K562 (cell line): ENCODE measurements around the gene UNC45B. TPM values are rescaled to one million over a fixed set of nuclear protein-coding genes. Genes with fewer than 3 reads are reported as not detected.

Experiments used
- ATAC-seq: fragments of 200-7000 bp; cut with Tn5 transposase; 3 replicates; pipeline ENCODE4 v1.9.1; 2020; ENCODE audit warnings: moderate library complexity
- BruUV-seq: library from RNA; stranded (reverse); fragments of 400-500 nt; replicated peaks from 2 replicates; lab custom pipeline; 2021; lab: Mats Ljungman, UMichigan
- CTCF ChIA-PET: fragments of 300-600 bp; formaldehyde crosslinking; extraction: SDS; loops from one replicate; lab custom pipeline; 2021; ENCODE audit warnings: low intra/inter-chr PET ratio; lab: Yijun Ruan, JAX
- POLR2A ChIA-PET: fragments of 300-600, 350-650 bp; sonication (Branson Sonifier 250); formaldehyde crosslinking; extraction: SDS; loops from one replicate; lab custom pipeline; 2021; ENCODE audit warnings: antibody characterized with exemption, inconsistent platforms; lab: Yijun Ruan, JAX
- DNase-seq, 4 experiments: peaks; one replicate each; pipeline versions ENCODE4 v3.0.0 to v3.0.0-alpha.2; 2011 to 2018; ENCODE audit warnings: low spot score in 3 of 4, mixed read lengths in 3 of 4; ENCODE audit errors: extremely low read depth in 1 of 4
- FAIRE-seq: peaks from 2 replicates; lab custom pipeline; 2011; peaks lifted over from hg19 to GRCh38; lab: Jason Lieb, UNC
- H2AFZ ChIP-seq: 2 replicates; pipeline ENCODE4 v1.6.0; 2011; ENCODE audit warnings: low read depth, low read length, control low read depth, inconsistent platforms
- H3K27ac ChIP-seq: fragments of 200-600 bp; 3 replicates; pipeline ENCODE4 v1.8.0; 2011; ENCODE audit warnings: low read depth, mild to moderate bottlenecking, control low read depth, inconsistent platforms, low read length, moderate library complexity, mixed read lengths; ENCODE audit errors: extremely low read depth
- H3K27me3 ChIP-seq, 2 experiments: fragments of 300-600 bp in 1 of 2; 2 replicates in 1 of 2; 3 replicates in 1 of 2; pipeline versions ENCODE4 v1.6.0 to v1.8.0; 2011; ENCODE audit warnings: inconsistent platforms in 2 of 2, low read length in 2 of 2, mild to moderate bottlenecking in 1 of 2, mixed read lengths in 1 of 2, moderate library complexity in 1 of 2; ENCODE audit not compliant: control insufficient read depth in 2 of 2, insufficient read depth in 2 of 2
- H3K36me3 ChIP-seq: fragments of 300-600 bp; 3 replicates; pipeline ENCODE4 v1.8.0; 2011; ENCODE audit warnings: mild to moderate bottlenecking, low read length, inconsistent platforms; ENCODE audit not compliant: control insufficient read depth, insufficient read depth
- H3K4me1 ChIP-seq, 2 experiments: fragments of 200-600 bp in 1 of 2; replicated peaks in 1 of 2; 2 replicates in 1 of 2; 3 replicates in 1 of 2; pipeline versions ENCODE4 v1.5.1 to v1.8.0; 2011; ENCODE audit warnings: inconsistent platforms in 2 of 2, low read length in 2 of 2, mild to moderate bottlenecking in 1 of 2, mixed read lengths in 1 of 2, moderate library complexity in 1 of 2; ENCODE audit not compliant: control insufficient read depth in 2 of 2, insufficient read depth in 2 of 2
- H3K4me2 ChIP-seq: 2 replicates; pipeline ENCODE4 v1.6.1; 2011; ENCODE audit warnings: low read length, control low read depth, inconsistent platforms, mixed read lengths; ENCODE audit not compliant: insufficient read depth
- H3K4me3 ChIP-seq: fragments of 200-600 bp; sonication (generic), shearing (Covaris generic); 2 replicates; pipeline ENCODE4 v1.5.1; 2016; ENCODE audit warnings: control low read depth, inconsistent platforms
- H3K79me2 ChIP-seq: fragments of 200-600 bp; 3 replicates; pipeline ENCODE4 v1.8.0; 2011; ENCODE audit warnings: low read length, inconsistent platforms; ENCODE audit not compliant: control insufficient read depth, insufficient read depth
- H3K9ac ChIP-seq, 2 experiments: 2 replicates each; pipeline versions ENCODE4 v1.6.0 to v1.6.1; 2011; ENCODE audit warnings: low read depth in 2 of 2, low read length in 2 of 2, control low read depth in 1 of 2, inconsistent platforms in 1 of 2, mild to moderate bottlenecking in 1 of 2, mixed read lengths in 1 of 2; ENCODE audit not compliant: insufficient read depth in 1 of 2
- H3K9me1 ChIP-seq: one replicate; pipeline ENCODE4 v1.6.0; 2011; ENCODE audit warnings: inconsistent platforms, mild to moderate bottlenecking, low read length, moderate library complexity; ENCODE audit not compliant: control insufficient read depth, insufficient read depth
- H3K9me3 ChIP-seq: replicated peaks from 2 replicates; pipeline ENCODE4 v1.5.1; 2011; ENCODE audit warnings: low read depth, low read length, inconsistent platforms; ENCODE audit not compliant: control insufficient read depth, insufficient read depth
- H4K20me1 ChIP-seq: replicated peaks from 2 replicates; pipeline ENCODE4 v1.6.1; 2011; ENCODE audit warnings: low read length, inconsistent platforms, mixed read lengths; ENCODE audit not compliant: control insufficient read depth, insufficient read depth
- C11orf30 ChIP-seq: fragments of 450-650 bp; IDR thresholded peaks from 2 replicates; pipeline ENCODE4 v1.6.1; 2016; ENCODE audit warnings: low read depth, mild to moderate bottlenecking
- CC2D1A ChIP-seq: fragments of 450-650 bp; IDR thresholded peaks from 2 replicates; pipeline ENCODE4 v1.6.1; 2017; ENCODE audit warnings: mild to moderate bottlenecking
- CEBPB ChIP-seq: fragments of 450-650 bp; IDR thresholded peaks from 2 replicates; pipeline ENCODE4 v1.6.1; 2016; ENCODE audit warnings: missing genetic modification characterization, missing compliant biosample characterization
- CSDE1 ChIP-seq, 2 experiments: fragments of 450-650 bp; IDR thresholded peaks; 2 replicates each; pipeline ENCODE4 v1.6.1; 2016; ENCODE audit warnings: mild to moderate bottlenecking in 1 of 2
- EWSR1 ChIP-seq: fragments of 450-650 bp; IDR thresholded peaks from 2 replicates; pipeline ENCODE4 v1.6.1; 2018; ENCODE audit warnings: borderline replicate concordance, mild to moderate bottlenecking, low read depth, moderate library complexity; ENCODE audit not compliant: partially characterized antibody
- FOXP1 ChIP-seq: sonication (generic); formaldehyde crosslinking; IDR thresholded peaks from 2 replicates; pipeline ENCODE4 v1.8.0; 2022; ENCODE audit warnings: mild to moderate bottlenecking, missing genetic modification reagents
- HIVEP1 ChIP-seq: fragments of 250-450 bp; sonication (Bioruptor Pico); IDR thresholded peaks from 2 replicates; pipeline ENCODE4 v1.4.0; 2020; ENCODE audit warnings: mild to moderate bottlenecking
- ILF3 ChIP-seq: fragments of 450-650 bp; IDR thresholded peaks from 2 replicates; pipeline ENCODE4 v1.6.1; 2018; ENCODE audit warnings: antibody characterized with exemption, mild to moderate bottlenecking, moderate library complexity, borderline replicate concordance
- L3MBTL2 ChIP-seq: fragments of 450-650 bp; IDR thresholded peaks from 2 replicates; pipeline ENCODE4 v1.6.1; 2016; ENCODE audit warnings: mild to moderate bottlenecking, moderate library complexity
- NFE2 ChIP-seq: IDR thresholded peaks from 2 replicates; pipeline ENCODE4 v1.6.1; 2014; ENCODE audit warnings: antibody characterized with exemption, low read depth
- NRF1 ChIP-seq, 2 experiments: fragments of 450-650 bp; IDR thresholded peaks in 1 of 2; conservative IDR thresholded peaks in 1 of 2; 2 replicates each; pipeline ENCODE4 v1.6.1; 2014; ENCODE audit warnings: mild to moderate bottlenecking in 2 of 2
- PHTF2 ChIP-seq: fragments of 250-450 bp; sonication (Bioruptor Pico); IDR thresholded peaks from 2 replicates; pipeline ENCODE4 v1.5.0; 2021; ENCODE audit warnings: mild to moderate bottlenecking
- PRMT5 ChIP-seq: sonication (generic); formaldehyde crosslinking; IDR thresholded peaks from 2 replicates; pipeline ENCODE4 v1.5.0; 2020; ENCODE audit warnings: missing genetic modification reagents
- SMARCE1 ChIP-seq: fragments of 450-650 bp; IDR thresholded peaks from 2 replicates; pipeline ENCODE4 v1.7.1; 2016; ENCODE audit warnings: mild to moderate bottlenecking
- TAF1 ChIP-seq: IDR thresholded peaks from 2 replicates; pipeline ENCODE4 v1.6.1; 2011; ENCODE audit warnings: mild to moderate bottlenecking, low read length, moderate library complexity; ENCODE audit not compliant: insufficient read depth, control insufficient read depth, severe bottlenecking; ENCODE audit errors: extremely low read depth
- THAP12 ChIP-seq: fragments of 250-450 bp; sonication (Bioruptor Pico); IDR thresholded peaks from 2 replicates; pipeline ENCODE4 v1.9.0; 2021; ENCODE audit warnings: mild to moderate bottlenecking, inconsistent platforms
- TRIM24 ChIP-seq, 2 experiments: fragments of 450-650 bp; IDR thresholded peaks; 2 replicates each; pipeline ENCODE4 v1.6.1; 2016
- TSC22D4 ChIP-seq: fragments of 450-650 bp; IDR thresholded peaks from 2 replicates; pipeline ENCODE4 v1.6.1; 2016; ENCODE audit warnings: missing genetic modification characterization, missing biosample characterization, control low read depth
- ZC3H11A ChIP-seq: IDR thresholded peaks from 2 replicates; pipeline ENCODE4 v1.6.1; 2012; ENCODE audit warnings: low read depth, low read length, improper control_type of control experiment
- ZNF143 ChIP-seq: sonication (generic); formaldehyde crosslinking; IDR thresholded peaks from 2 replicates; pipeline ENCODE4 v1.9.0; 2022; ENCODE audit warnings: mild to moderate bottlenecking, missing genetic modification reagents
- ZNF263 ChIP-seq: sonication (generic); formaldehyde crosslinking; IDR thresholded peaks from 2 replicates; pipeline ENCODE4 v1.8.0; 2022; ENCODE audit warnings: mild to moderate bottlenecking, missing genetic modification reagents, borderline replicate concordance
- ZNF316 ChIP-seq: fragments of 450-650 bp; IDR thresholded peaks from 2 replicates; pipeline ENCODE4 v1.6.1; 2016
- WGBS: fragments of 100-300 bp; shearing (Covaris generic); methylation state at CpG from one replicate; pipeline ENCODE4 v1.1.6; 2016; ENCODE audit warnings: low coverage, mixed read lengths; ENCODE audit not compliant: insufficient coverage; ENCODE audit errors: missing lambda C conversion rate; 5-methylcytosine and 5-hydroxymethylcytosine counted together
- in situ Hi-C: fragments of 300-500 bp; cut with MboI; formaldehyde crosslinking; loops from 4 replicates; pipeline ENCODE4 v1.15.0; 2018; ENCODE audit warnings: inconsistent platforms, mixed read lengths
- intact Hi-C: fragments of 100-400 bp; cut with micrococcal nuclease; formaldehyde crosslinking; loops from 2 replicates; pipeline ENCODE4 v1.14.2; 2022
- polyA plus RNA-seq, 8 experiments: library from polyadenylated mRNA; depleted of rRNA in 4 of 8; stranded (reverse) in 5 of 8; unstranded in 3 of 8; fragments of >200 nt; fragmentation: Nextera tagmentation in 2 of 8; fragmentation: Illumina TruSeq in 1 of 8; extraction: Ambion mirVana in 2 of 8; extraction: Trizol in 1 of 8; gene quantifications; 2 replicates each; pipeline versions ENCODE4 v1.2.1 to v1.2.3, GENCODE V29; 2011 to 2014; ENCODE audit warnings: inconsistent platforms in 1 of 8, missing spikeins in 1 of 8
- total RNA-seq, 7 experiments: library from RNA; depleted of rRNA in 6 of 7; stranded (reverse); fragments of >200 nt in 6 of 7; fragmentation: Illumina TruSeq in 2 of 7; extraction: Trizol in 2 of 7; gene quantifications; 2 replicates each; pipeline versions ENCODE4 v1.2.1 to v1.2.3, GENCODE V29; 2011 to 2021; ENCODE audit warnings: low replicate concordance in 1 of 7

The UNC45B gene
- total and polyA plus RNA-seq, 9 of the 15 experiments (the other 6 are each of a cell fraction or from before 2014, with no cell fraction given) = not detected

GRCh38 chr17:35119370-35120165 is 28.0 kb upstream of the UNC45B start, which contains the start of gene RAD51D (continued):
- TF ChIP-seq TAF1 (no peak), FOXP1 (CRISPR knock-in tag) (no peak), THAP12 (CRISPR knock-in tag) (peak; percentile 59; the same call in 1 of the 2 replicates), HIVEP1 (no peak), TRIM24 (IDR thresholded peaks at IDR 0.05) (no peak), PHTF2 (CRISPR knock-in tag) (no peak)
- TF ChIP-seq, all 486 proteins: peak for 103

GRCh38 chr17:35121315-35121714 is 26.3 kb upstream of the UNC45B start, which contains the start of gene FNDC8:
TSS of gene FNDC8 (plus strand) at chr17:35121615. CDS start at chr17:35121694, 79 bp downstream.
- Histone ChIP-seq H3K36me3 (peaks cover 11% of the 10 kb centered on the region; the same call in 2 of the 3 replicates), H3K9me3 (no peaks in the 10 kb centered on the region), H3K9ac (no peak within 1 kb of the TSS), H2AFZ (no peak within 1 kb of the TSS), H3K27me3 (peaks cover 2 to 7% of the 10 kb centered on the region in 2 experiments; a peak in 2 of 5 replicates), H3K4me2 (no peak within 1 kb of the TSS), H3K79me2 (peaks cover 21% of the 10 kb centered on the region), H3K9me1 (no peaks in the 10 kb centered on the region), H4K20me1 (no peaks in the 10 kb centered on the region), H3K27ac (no peak within 1 kb of the TSS), H3K4me3 (no peak within 1 kb of the TSS), H3K4me1 (peaks cover 12 to 20% of the 10 kb centered on the region in 2 experiments; a peak in 4 of 5 replicates)
- WGBS = 30% methylated on average over 3 of the region's 3 CpGs
- no peak for DNase-seq
- intact Hi-C loops (loop anchor here (5.0 to 10.0 kb wide), 2 partner anchors 237 to 699 kb away; no protein-coding TSS in a partner anchor), in situ Hi-C loops (loop anchor here (5.0 kb wide), 2 partner anchors 124 to 704 kb away; no protein-coding TSS in a partner anchor)
- ChIA-PET CTCF (interaction anchor here (2.8 to 4.5 kb wide), 2 partner anchors 123 to 578 kb away, joined by 18 to 49 read pairs; no protein-coding TSS in a partner anchor), POLR2A (interaction anchor here (0.6 kb wide), 1 partner anchor 209 kb away, joined by 3 read pairs; no protein-coding TSS in a partner anchor)
- no peak for FAIRE-seq
- no peak for ATAC-seq
- no TSS peak for BruUV-seq
- TF ChIP-seq EWSR1 (no peak), SMARCE1 (no peak), TSC22D4 (no peak), ILF3 (no peak), PRMT5 (CRISPR knock-in tag) (no peak), CEBPB (tag) (no peak), ZNF316 (no peak), L3MBTL2 (no peak), ZNF143 (CRISPR knock-in tag) (no peak), CC2D1A (no peak), C11orf30 (no peak), CSDE1 (IDR thresholded peaks at IDR 0.05) (no peak), ZC3H11A (no peak), NRF1 (conservative IDR thresholded peaks at IDR 0.05 in 1 of 2, IDR thresholded peaks at IDR 0.05 in 1 of 2) (no peak), ZNF263 (CRISPR knock-in tag) (no peak), NFE2 (no peak)
